GM12878 (cell line): ENCODE measurements around the gene TEX44. TPM values are rescaled to one million over a fixed set of nuclear protein-coding genes. Genes with fewer than 3 reads are reported as not detected.

Experiments
- BACH1 ChIP-seq: fragments of 450-650 bp; IDR thresholded peaks from 2 replicates; pipeline ENCODE4 v1.6.1; 2017; ENCODE audit warnings: mild to moderate bottlenecking, borderline replicate concordance
- CBX3 ChIP-seq: fragments of 200-600 bp; sonication (generic); IDR thresholded peaks from 2 replicates; pipeline ENCODE4 v1.6.1; 2016; ENCODE audit warnings: low read depth, borderline replicate concordance
- CEBPB ChIP-seq, 2 experiments: fragments of 150-350 bp in 1 of 2; IDR thresholded peaks; 2 replicates each; pipeline ENCODE4 v1.6.1; 2012 to 2014; ENCODE audit warnings: low read depth in 2 of 2, low read length in 2 of 2, borderline replicate concordance in 1 of 2, inconsistent platforms in 1 of 2
- FOS ChIP-seq: IDR thresholded peaks from 3 replicates; pipeline ENCODE4 v1.6.1; 2011; ENCODE audit warnings: borderline replicate concordance; ENCODE audit not compliant: insufficient read length; ENCODE audit errors: extremely low read depth
- HCFC1 ChIP-seq: fragments of 150-350 bp; IDR thresholded peaks from 2 replicates; pipeline ENCODE4 v1.6.1; 2014; ENCODE audit warnings: low read length
- IRF4 ChIP-seq: IDR thresholded peaks from 2 replicates; pipeline ENCODE4 v1.6.1; 2011; ENCODE audit warnings: low read depth, low read length
- MAX ChIP-seq: IDR thresholded peaks from 2 replicates; pipeline ENCODE4 v1.6.1; 2012; ENCODE audit warnings: low read depth, low read length, improper control_type of control experiment
- MYB ChIP-seq: fragments of 150-350 bp; IDR thresholded peaks from 2 replicates; pipeline ENCODE4 v1.6.1; 2014; ENCODE audit warnings: mild to moderate bottlenecking, low read depth, low read length, borderline replicate concordance
- NKRF ChIP-seq: fragments of 450-650 bp; conservative IDR thresholded peaks from 2 replicates; pipeline ENCODE4 v1.6.1; 2017; ENCODE audit warnings: mild to moderate bottlenecking, moderate library complexity
- NR2C1 ChIP-seq: fragments of 450-650 bp; IDR thresholded peaks from 2 replicates; pipeline ENCODE4 v1.6.1; 2017; ENCODE audit warnings: antibody characterized with exemption, mild to moderate bottlenecking, moderate library complexity
- PKNOX1 ChIP-seq: fragments of 450-650 bp; IDR thresholded peaks from 2 replicates; pipeline ENCODE4 v1.6.1; 2016; ENCODE audit warnings: mild to moderate bottlenecking
- POLR2AphosphoS5 ChIP-seq: IDR thresholded peaks from 2 replicates; pipeline ENCODE4 v1.6.1; 2011; ENCODE audit warnings: mild to moderate bottlenecking, low read length, inconsistent platforms
- RAD21 ChIP-seq: IDR thresholded peaks from 2 replicates; pipeline ENCODE4 v1.6.1; 2011; ENCODE audit warnings: mild to moderate bottlenecking, low read depth, low read length, moderate library complexity; ENCODE audit not compliant: insufficient read depth
- RAD51 ChIP-seq: fragments of 450-650 bp; IDR thresholded peaks from 2 replicates; pipeline ENCODE4 v1.6.1; 2016; ENCODE audit warnings: moderate library complexity, mild to moderate bottlenecking, inconsistent platforms
- SIN3A ChIP-seq: IDR thresholded peaks from 2 replicates; pipeline ENCODE4 v1.6.1; 2012; ENCODE audit warnings: low read depth, low read length, improper control_type of control experiment
- SKIL ChIP-seq: fragments of 450-650 bp; IDR thresholded peaks from 2 replicates; pipeline ENCODE4 v1.6.1; 2017; ENCODE audit warnings: mild to moderate bottlenecking, low read depth, inconsistent platforms; ENCODE audit not compliant: poor library complexity, severe bottlenecking
- TCF12 ChIP-seq: IDR thresholded peaks from 2 replicates; pipeline ENCODE4 v1.6.1; 2011; ENCODE audit warnings: low read depth, mild to moderate bottlenecking, low read length
- TCF7 ChIP-seq: IDR thresholded peaks from 2 replicates; pipeline ENCODE4 v1.6.1; 2014; ENCODE audit warnings: antibody characterized with exemption, borderline replicate concordance
- ZBTB4 ChIP-seq: fragments of 450-650 bp; formaldehyde crosslinking; IDR thresholded peaks from 2 replicates; pipeline ENCODE4 v1.4.0; 2022; ENCODE audit warnings: mild to moderate bottlenecking, moderate library complexity
- ZNF207 ChIP-seq: fragments of 450-650 bp; IDR thresholded peaks from 2 replicates; pipeline ENCODE4 v1.6.1; 2014; ENCODE audit warnings: antibody characterized with exemption, mild to moderate bottlenecking, borderline replicate concordance
- ZNF622 ChIP-seq: fragments of 450-650 bp; IDR thresholded peaks from 2 replicates; pipeline ENCODE4 v1.6.1; 2017; ENCODE audit warnings: mild to moderate bottlenecking, inconsistent platforms
- ZZZ3 ChIP-seq: IDR thresholded peaks from 2 replicates; pipeline ENCODE4 v1.6.1; 2011; ENCODE audit warnings: low read depth; ENCODE audit not compliant: control insufficient read depth, insufficient read length
- polyA plus RNA-seq, 11 experiments: library from polyadenylated mRNA; depleted of rRNA in 4 of 11; unstranded in 6 of 11; stranded (reverse) in 5 of 11; fragments of >200 nt; fragmentation: Nextera tagmentation in 4 of 11; fragmentation: Illumina TruSeq in 1 of 11; extraction: Ambion mirVana in 4 of 11; extraction: Trizol in 1 of 11; gene quantifications; 1 replicate in 1 of 11; 2 replicates in 10 of 11; pipeline versions ENCODE4 v1.2.1 to v1.2.3, GENCODE V29; 2011 to 2016; ENCODE audit warnings: inconsistent platforms in 2 of 11, missing spikeins in 2 of 11, low read depth in 1 of 11
- total RNA-seq, 4 experiments: library from RNA; depleted of rRNA in 3 of 4; stranded (reverse); fragments of >200 nt in 3 of 4; fragmentation: Illumina TruSeq in 1 of 4; extraction: Trizol in 1 of 4; gene quantifications; 2 replicates each; pipeline versions ENCODE4 v1.2.1 to v1.2.3, GENCODE V29; 2013 to 2021

The TEX44 gene
- total and polyA plus RNA-seq, 10 of the 15 experiments (the other 5 are each of a cell fraction or from before 2014, with no cell fraction given) = not detected

- TF ChIP-seq PKNOX1 (peak; percentile 89), SIN3A (no peak), ZBTB4 (no peak), BACH1 (peak; percentile 90; the same call in 1 of the 2 replicates), MYB (peak; percentile 96), NKRF (no peak; the same call in 1 of the 2 replicates), MAX (no peak), NR2C1 (peak; percentile 67), SKIL (peak; percentile 98), FOS (no peak), ZNF207 (peak; percentile 50; the same call in 1 of the 2 replicates), CEBPB (IDR thresholded peaks at IDR 0.05; ENCODE audit: borderline replicate concordance in 1 of 2, low read depth in 2 of 2, low read length in 2 of 2) (peak in 1 of 2 experiments; percentile 94; a peak in 1 of 4 replicates), TCF12 (peak; percentile 85), ZNF622 (no peak), CBX3 (no peak), POLR2AphosphoS5 (peak; percentile 79), ZZZ3 (no peak), TCF7 (peak; percentile 35; the same call in 1 of the 2 replicates), HCFC1 (no peak), IRF4 (peak; percentile 96), RAD21 (no peak; the same call in 1 of the 2 replicates), RAD51 (no peak)
These were observed 47.4 kb upstream of the TEX44 start (continued) for GRCh38 chr2:231545105-231545902.
